HPDE6-E6E7 (cell line): Measurements from ENCODE around the gene CAPZA3.
"Not testable (repeated sequence)": the region's sequence is repeated elsewhere in the genome, so short reads cannot be mapped to it uniquely, and the experiment has no call there.

Experiments used
- DNase-seq: peaks from one replicate; pipeline ENCODE4 v3.0.0; 2011; ENCODE audit warnings: missing footprints; ENCODE audit errors: extremely low spot score

The CAPZA3 gene, protein sequence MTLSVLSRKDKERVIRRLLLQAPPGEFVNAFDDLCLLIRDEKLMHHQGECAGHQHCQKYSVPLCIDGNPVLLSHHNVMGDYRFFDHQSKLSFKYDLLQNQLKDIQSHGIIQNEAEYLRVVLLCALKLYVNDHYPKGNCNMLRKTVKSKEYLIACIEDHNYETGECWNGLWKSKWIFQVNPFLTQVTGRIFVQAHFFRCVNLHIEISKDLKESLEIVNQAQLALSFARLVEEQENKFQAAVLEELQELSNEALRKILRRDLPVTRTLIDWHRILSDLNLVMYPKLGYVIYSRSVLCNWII

GRCh38 chr12:18737819-18738218, at the start of gene CAPZA3, which contains the start of gene PLCZ1:
TSS of gene CAPZA3 (plus strand) at chr12:18738119. CDS start at chr12:18738269, 150 bp downstream.
TSS of gene PLCZ1 (minus strand) at chr12:18738012. CDS start at chr12:18737371, 641 bp downstream.
- DNase-seq: no peak

GRCh38 chr12:18689771-18690170, 48.1 kb upstream of the CAPZA3 start:
- DNase-seq: no peak

DNA sequence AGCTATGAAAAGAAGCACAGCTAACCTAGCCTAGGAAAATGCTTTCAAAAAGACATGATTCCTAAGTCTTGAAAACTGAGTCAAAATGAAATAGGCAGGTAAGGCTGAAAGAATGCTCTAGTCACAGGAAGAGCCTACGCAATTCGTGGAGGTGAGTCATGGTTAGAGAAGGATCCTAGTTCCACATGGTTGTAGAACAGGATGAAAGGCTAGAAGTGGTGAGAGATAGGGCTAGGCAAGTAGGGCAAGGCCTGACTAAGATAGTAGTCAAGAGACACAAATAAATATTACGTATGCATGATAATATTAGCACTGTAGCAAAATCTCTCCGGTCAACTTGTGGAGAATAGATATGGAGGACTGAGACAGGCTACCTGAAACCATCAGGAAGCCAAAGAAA, 47.3 kb upstream of the CAPZA3 start:
- peak; percentile 91 for DNase-seq

DNA sequence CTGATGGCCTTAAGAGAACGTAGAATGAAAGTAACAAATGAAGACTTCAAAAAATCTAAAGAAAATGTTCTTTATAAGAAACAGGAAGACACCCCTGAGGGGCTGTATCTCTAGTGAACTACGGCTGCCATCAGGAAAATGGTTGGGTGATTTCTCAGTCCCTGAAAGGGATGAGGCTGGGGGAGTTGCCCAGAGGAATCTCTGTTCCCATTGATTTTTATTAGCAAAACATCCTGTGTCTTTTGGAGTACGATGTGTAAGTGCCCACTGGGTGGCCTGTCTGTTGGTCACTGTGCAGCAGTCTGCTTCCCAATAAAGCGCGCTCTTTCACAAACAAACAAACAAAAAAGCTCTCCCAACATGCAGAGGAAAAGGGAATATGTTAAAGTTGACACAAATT, 43.9 kb upstream of the CAPZA3 start:
- not testable (repeated sequence) for DNase-seq

DNA sequence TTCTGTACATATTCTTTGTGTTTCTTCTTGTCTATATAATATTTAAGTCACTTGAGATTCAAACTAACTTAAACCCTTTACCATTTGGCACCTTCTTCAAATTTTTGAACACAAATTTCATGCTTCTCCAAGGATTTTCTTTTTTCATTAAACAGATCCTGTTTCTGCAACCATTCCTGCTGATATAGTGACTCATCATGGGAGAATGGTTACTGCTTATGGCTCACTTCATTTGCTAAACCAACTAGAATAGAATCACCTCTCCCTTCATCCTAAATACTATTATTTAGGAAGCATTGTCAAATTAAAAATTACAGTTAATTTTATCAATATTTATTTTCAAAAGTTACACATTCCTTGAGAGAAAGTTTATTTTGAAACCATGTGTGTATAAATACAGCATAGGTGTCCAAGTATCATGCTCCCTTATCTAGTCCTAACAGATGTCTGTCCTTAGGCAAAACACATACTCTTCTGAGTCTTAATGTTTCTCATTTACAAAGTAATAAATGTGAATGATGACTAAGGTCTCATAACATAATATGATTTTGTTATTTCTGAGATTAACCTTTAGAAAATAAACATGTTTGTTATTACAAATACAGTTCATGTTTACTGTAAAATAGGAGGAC, 40.8 kb upstream of the CAPZA3 start:
- peak; percentile 17 for DNase-seq

DNA sequence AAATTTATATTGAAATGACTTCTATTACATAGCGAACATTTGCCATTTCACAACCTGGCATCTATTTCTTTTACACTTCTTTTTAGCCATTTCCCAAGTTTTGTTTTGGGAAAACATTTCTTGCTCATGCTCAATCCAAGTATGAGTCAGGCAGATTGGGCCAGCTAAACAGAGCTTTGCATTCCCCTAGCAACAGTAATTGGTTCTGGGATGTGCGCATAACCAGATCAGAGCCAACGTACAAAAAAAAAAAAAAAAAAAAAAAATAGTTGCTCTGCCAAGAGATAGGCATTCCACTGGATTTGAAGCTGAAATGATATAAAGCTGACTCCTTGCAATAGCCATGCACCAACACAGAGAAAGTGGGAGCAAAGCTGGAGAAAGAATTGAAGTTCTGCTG, 37.6 kb upstream of the CAPZA3 start:
- DNase-seq: no peak

DNA sequence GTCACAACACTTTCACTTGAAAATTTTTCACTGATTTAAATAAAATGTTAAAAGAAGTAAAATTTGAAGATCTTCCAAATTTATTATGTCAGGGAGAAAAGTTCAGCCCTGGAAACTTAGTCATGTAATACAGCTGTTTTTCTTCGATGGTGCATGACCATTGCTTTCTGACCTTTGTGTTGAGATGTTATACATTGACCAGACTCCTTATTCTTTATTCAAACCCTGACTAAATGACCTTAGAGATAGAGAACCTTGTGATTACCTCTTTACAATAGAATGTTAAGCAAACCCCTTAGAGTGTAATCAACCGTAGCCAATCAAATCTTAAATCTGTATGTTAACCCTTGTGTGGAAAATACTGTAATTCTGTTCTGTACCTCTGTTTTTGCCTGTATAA, 34.6 kb upstream of the CAPZA3 start:
- no peak for DNase-seq

- no peak for DNase-seq
These were observed 34.0 kb upstream of the CAPZA3 start for GRCh38 chr12:18703911-18704310.

DNA sequence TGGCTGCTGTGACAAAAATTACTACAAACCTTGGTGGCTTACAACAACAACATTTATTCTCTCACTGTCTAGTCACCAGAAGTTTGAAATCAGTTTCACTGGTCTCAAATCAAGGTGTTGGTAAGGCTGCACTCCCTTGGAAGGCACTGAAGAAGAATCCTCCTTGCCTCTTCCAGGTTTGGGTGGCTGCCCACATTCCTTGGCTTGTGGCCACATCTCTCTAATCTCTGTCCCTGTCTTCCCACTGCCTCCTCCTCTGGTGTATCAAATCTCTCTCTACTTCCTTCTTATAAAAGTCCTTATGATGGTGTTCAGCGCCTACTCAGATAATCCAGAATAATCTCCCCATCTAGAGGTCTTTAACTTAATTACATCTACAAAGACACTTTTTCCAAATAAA, 31.1 kb upstream of the CAPZA3 start:
- no peak for DNase-seq

GRCh38 chr12:18716236-18716635, 21.7 kb upstream of the CAPZA3 start:
- DNase-seq: no peak

DNA sequence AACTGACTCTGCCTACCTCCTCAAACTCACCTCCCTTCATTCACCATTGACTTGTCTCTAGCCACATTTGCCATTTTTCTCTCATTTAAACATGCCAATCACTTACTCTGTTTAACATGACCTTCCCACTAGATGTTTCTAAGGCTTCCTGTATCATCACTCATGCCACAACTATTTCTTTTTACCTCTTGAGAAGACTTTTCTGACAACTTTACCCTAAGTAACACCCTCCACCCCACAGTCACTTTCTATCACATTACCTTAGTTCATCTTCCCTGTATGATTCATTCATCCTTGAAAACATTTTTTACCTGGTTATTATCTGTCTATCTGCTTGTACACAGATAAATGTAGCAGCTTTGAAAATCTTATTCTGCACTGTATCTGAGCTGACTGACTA, 19.5 kb upstream of the CAPZA3 start:
- DNase-seq: peak; percentile 17

GRCh38 chr12:18719922-18720510, 17.9 kb upstream of the CAPZA3 start:
- DNase-seq: no peak

GRCh38 chr12:18720690-18721089, 17.2 kb upstream of the CAPZA3 start:
- no peak for DNase-seq

GRCh38 chr12:18721452-18721851, 16.5 kb upstream of the CAPZA3 start:
- no peak for DNase-seq

DNA sequence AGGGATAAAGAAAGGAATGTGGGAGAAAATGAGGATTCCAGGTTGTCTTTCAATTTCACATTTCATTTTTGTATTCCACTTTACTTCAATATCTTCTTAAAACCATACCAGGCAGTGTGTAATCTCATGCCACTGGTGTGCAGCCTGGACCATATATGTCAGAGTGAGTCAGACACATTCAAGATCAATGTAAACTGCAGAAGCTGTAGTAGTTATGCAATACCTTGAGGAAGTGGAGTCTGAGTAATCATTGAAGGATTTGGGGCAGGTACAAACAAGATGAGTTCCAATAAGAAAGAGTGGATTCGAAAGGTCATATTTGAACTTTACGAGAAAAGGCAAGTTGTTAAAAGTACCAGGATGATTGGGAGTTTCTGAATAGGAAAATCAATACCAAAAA, 14.2 kb upstream of the CAPZA3 start:
- DNase-seq: peak; percentile 58

GRCh38 chr12:18731156-18731555, 6.8 kb upstream of the CAPZA3 start:
- no peak for DNase-seq

DNA sequence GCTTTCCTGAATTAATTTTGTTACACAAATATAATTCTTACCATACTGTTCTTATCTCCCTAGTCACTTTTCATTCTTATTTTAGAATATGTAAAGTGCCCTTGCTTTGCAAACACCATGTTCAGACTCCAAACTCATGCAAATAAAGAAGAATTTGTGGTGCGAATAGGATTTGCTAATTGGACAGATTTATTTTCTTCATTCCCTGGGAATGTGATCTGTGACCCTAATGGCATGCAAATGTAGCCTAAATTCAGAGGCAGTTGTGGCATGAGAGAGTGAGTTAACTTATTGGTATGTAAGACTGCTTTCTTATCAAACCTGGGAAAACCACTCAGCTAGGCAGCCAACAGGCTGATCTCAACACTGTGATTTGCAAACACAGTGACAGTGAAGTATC, 10.0 kb downstream of the CAPZA3 start:
- no peak for DNase-seq

DNA sequence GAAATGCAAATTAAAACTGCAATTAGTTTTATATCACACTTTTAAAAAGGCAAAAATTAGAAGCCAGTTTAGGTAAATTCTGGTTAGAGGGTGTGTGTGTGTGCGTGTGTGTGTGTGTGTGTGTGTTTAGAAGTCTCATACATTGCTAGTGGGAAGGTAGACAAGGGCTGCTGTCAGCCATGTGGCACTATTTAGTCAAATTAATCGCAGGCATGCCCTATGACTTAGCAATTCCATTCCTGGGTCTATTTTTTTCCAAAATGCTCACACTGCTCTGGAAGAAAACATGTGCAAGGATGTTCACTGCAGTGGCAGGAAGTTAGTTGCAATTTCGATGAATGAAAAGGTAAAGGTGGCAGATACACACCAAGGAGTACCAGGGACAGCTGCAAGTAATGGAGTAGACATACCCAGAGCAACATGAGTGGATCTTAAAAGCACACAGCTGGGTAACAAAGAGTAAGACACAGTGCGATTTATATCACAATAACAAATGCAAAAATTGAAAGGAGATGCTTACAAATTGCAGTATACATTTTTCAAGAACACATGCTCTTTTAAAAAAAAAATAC, 11.6 kb downstream of the CAPZA3 start:
- no peak for DNase-seq

- DNase-seq: no peak
These were observed 12.2 kb downstream of the CAPZA3 start for GRCh38 chr12:18750085-18750484.

GRCh38 chr12:18751866-18752265, 13.9 kb downstream of the CAPZA3 start:
- DNase-seq: no peak

DNA sequence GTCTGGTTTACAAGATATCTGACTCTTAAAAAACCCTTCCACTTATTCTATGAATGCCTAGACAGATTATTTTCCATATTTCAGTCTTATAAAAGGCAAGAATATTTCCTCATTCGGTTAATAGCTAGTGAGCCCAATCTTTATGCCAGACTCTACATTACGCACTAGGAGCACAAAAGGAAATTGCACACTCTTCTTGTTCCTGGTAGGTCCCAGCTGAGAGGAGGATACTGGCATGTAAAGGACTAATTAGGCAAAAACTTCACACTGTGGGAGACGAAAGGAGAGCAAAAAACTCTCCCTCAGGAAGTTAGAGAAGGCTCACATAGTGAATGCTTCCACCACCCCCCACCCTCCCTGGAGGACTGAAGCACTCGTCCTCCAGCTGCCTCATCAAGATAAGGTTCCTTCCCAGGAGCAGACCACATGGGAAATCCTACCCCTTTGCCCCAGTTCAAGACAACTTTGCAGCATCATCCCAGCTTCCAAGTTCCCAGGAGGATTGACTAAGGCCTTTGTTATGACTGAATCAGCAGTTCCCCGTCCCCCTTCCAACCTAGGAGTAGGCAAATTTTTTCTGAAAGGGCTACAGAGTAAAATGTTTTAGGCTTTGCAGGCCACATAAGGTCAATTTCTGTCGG, 14.5 kb downstream of the CAPZA3 start:
- no peak for DNase-seq

GRCh38 chr12:18752947-18753346, 15.0 kb downstream of the CAPZA3 start:
- no peak for DNase-seq
